ENCODE measurements around the gene CD3E. TPM values are rescaled to one million over a fixed set of nuclear protein-coding genes. Genes with fewer than 3 reads are reported as not detected.

Gene CD3E
- total RNA-seq, 2 donors from 2014 or later, result 4.3 to 5.7 TPM

GRCh38 chr11:118263695-118264568 is 40.6 kb upstream of the CD3E start, which contains the start of gene MPZL2:
Gene MPZL2, minus strand, starts transcription at chr11:118264297. Its CDS starts 144 bp downstream, at chr11:118264153.
- Histone ChIP-seq H3K4me3 (peak within 1 kb of the TSS; percentile 40), H3K36me3 (no peaks in the 10 kb centered on the region), H3K9ac (ENCODE audit: low read depth in 2 of 2, low read length in 2 of 2) (peak within 1 kb of the TSS; percentile 54 to 86), H3K9me3 (no peaks in the 10 kb centered on the region), H3K27me3 (no peaks in the 10 kb centered on the region), H3K4me1 (no peaks in the 10 kb centered on the region), H3K27ac (peak within 1 kb of the TSS; percentile 91)
- TF ChIP-seq, protein P1, sequence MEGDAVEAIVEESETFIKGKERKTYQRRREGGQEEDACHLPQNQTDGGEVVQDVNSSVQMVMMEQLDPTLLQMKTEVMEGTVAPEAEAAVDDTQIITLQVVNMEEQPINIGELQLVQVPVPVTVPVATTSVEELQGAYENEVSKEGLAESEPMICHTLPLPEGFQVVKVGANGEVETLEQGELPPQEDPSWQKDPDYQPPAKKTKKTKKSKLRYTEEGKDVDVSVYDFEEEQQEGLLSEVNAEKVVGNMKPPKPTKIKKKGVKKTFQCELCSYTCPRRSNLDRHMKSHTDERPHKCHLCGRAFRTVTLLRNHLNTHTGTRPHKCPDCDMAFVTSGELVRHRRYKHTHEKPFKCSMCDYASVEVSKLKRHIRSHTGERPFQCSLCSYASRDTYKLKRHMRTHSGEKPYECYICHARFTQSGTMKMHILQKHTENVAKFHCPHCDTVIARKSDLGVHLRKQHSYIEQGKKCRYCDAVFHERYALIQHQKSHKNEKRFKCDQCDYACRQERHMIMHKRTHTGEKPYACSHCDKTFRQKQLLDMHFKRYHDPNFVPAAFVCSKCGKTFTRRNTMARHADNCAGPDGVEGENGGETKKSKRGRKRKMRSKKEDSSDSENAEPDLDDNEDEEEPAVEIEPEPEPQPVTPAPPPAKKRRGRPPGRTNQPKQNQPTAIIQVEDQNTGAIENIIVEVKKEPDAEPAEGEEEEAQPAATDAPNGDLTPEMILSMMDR (IDR thresholded peaks at IDR 0.05), result no peak
- intact Hi-C loops (cut with DNase I), result no loop called here
- peak; percentile 90 for DNase-seq

DNA sequence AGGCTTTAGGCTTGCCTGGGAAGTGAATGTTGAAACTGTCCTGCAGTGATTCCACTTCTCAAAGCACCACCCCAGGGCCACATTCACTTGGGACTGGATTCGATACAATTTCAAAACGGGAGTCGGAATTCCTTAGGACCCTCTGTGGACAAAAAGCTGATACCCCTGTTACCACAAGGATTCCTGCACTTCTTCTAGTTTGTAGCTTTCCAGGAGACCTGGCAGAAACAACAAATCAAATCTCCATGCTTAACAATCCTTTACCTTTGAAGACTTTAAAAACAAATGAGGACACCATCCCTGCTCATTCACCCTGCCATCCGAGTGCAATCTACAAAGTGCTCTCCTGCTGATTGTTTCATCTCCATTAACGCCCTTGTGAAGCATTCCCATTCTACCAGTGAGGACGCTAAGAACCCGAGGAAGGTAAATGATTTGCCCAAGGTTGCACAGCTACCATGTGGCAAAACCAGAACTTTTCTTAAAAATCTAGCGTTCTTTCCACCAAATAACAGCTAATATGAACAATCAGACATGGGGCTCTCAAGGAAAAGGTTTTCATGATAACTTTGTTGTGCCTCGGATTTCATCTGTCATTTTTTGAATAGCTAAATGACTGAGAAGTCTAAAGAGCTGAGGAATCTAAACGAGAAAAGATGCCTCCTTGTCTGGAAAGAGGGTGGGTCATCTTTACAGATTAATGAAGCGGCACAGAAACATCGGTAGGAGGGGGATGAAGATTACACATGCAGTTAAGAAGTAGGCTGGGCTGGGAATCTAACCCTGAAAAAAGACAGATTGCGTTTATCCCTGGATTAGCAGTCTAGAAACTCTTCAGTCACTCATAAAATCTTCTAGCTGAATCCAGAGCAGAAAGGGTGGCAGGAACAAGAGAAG is 39.7 kb upstream of the CD3E start:
- peak; percentile 19 for DNase-seq
- Histone ChIP-seq H3K9me3 (no peaks in the 10 kb centered on the region), H3K27me3 (no peaks in the 10 kb centered on the region), H3K27ac (peak overlapping the region; percentile 91), H3K4me3 (peak overlapping the region; percentile 40), H3K36me3 (no peaks in the 10 kb centered on the region), H3K4me1 (no peaks in the 10 kb centered on the region), H3K9ac (ENCODE audit: low read depth in 2 of 2, low read length in 2 of 2) (peak overlapping the region in 1 of 2 donors; percentile 86)
- intact Hi-C loops (cut with DNase I), result no loop called here
- TF ChIP-seq, protein P1 (IDR thresholded peaks at IDR 0.05), result no peak

- H3K4me1 ChIP-seq, result no peaks in the 10 kb centered on the region
- H3K9me3 ChIP-seq, result no peaks in the 10 kb centered on the region
- DNase-seq, result peak; percentile 89
- H3K27me3 ChIP-seq, result no peaks in the 10 kb centered on the region
- no peak overlapping the region for H3K4me3 ChIP-seq
- H3K27ac ChIP-seq, result peak overlapping the region; percentile 91
- TF ChIP-seq, protein P1 (IDR thresholded peaks at IDR 0.05), result no peak
- peak overlapping the region in 1 of 2 donors; percentile 86 for H3K9ac ChIP-seq (ENCODE audit: low read depth in 2 of 2, low read length in 2 of 2)
- intact Hi-C loops (cut with DNase I), result no loop called here
- no peaks in the 10 kb centered on the region for H3K36me3 ChIP-seq
These were observed 38.6 kb upstream of the CD3E start for GRCh38 chr11:118265954-118266353.

DNA sequence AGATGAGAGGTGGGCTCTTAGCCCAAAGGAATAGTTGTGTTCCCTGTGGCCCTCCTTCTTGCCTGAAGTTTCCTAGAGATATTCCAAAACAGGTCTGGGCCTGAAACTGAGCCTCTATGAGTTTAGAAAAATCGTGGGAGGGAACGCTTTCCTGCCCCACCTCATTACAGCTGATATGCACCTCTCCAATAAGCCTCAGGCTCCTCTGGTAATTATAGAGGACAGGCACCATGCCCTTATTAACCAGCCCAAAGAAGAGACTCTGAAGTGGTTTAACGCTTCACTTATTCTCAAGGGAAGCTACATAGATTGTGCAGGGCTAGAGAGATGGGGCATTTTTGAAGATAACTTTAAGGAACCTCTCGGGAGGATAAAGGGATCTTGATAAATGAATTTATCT is 37.0 kb upstream of the CD3E start:
- Histone ChIP-seq H3K9me3 (no peaks in the 10 kb centered on the region), H3K4me3 (no peak overlapping the region), H3K27me3 (no peaks in the 10 kb centered on the region), H3K27ac (no peak overlapping the region), H3K4me1 (no peaks in the 10 kb centered on the region), H3K36me3 (no peaks in the 10 kb centered on the region), H3K9ac (ENCODE audit: low read depth in 2 of 2, low read length in 2 of 2) (no peak overlapping the region)
- intact Hi-C loops (cut with DNase I), result no loop called here
- TF ChIP-seq, protein P1 (IDR thresholded peaks at IDR 0.05), result no peak
- no peak for DNase-seq

- H3K9me3 ChIP-seq, result no peaks in the 10 kb centered on the region
- no peaks in the 10 kb centered on the region for H3K36me3 ChIP-seq
- intact Hi-C loops (cut with DNase I), result no loop called here
- H3K4me1 ChIP-seq, result no peaks in the 10 kb centered on the region
- peak overlapping the region in 1 of 2 donors; percentile 26 for H3K9ac ChIP-seq (ENCODE audit: low read depth in 2 of 2, low read length in 2 of 2)
- no peak overlapping the region for H3K27ac ChIP-seq
- TF ChIP-seq, protein P1 (IDR thresholded peaks at IDR 0.05), result no peak
- no peaks in the 10 kb centered on the region for H3K27me3 ChIP-seq
- peak; percentile 61 for DNase-seq
- H3K4me3 ChIP-seq, result no peak overlapping the region
These were observed 32.5 kb upstream of the CD3E start for GRCh38 chr11:118272001-118272400.

Measured in colonic mucosa (tissue), 4 donors.